NCI-H2029 (cell line): ENCODE results near the gene CD81.

Experiments used
- DNase-seq: peaks from one replicate; lab custom pipeline; 2025; lab: John Stamatoyannopoulos, UW

Gene CD81

GRCh38 chr11:2390091-2390724 is 13.1 kb downstream of the CD81 start:
- DNase-seq: no peak

DNA sequence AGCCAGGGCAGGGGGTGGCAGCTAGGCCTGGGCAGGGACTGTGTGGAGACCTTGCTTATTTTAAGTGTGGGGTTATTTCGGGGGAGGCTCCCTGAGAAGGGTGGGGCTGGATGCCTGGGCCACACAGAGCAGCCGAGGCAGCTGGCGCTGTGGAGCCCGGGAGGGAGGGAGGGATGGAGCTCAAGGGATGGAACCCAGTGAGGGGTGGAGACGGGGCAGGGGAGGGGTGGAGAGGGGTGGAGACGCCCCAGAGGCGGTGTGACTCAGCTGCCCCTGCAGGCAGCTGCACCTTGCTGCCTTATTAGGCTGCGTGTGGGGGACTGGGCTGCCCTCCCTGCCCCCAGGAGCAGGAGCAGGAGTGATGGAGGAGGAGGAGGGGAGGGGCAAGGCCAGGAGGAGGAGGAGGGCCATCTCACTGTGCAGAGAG is 13.6 kb downstream of the CD81 start:
- no peak for DNase-seq

GRCh38 chr11:2391181-2391975 is 14.3 kb downstream of the CD81 start:
- DNase-seq: no peak

GRCh38 chr11:2392241-2392959 is 15.3 kb downstream of the CD81 start:
- DNase-seq: no peak

DNA sequence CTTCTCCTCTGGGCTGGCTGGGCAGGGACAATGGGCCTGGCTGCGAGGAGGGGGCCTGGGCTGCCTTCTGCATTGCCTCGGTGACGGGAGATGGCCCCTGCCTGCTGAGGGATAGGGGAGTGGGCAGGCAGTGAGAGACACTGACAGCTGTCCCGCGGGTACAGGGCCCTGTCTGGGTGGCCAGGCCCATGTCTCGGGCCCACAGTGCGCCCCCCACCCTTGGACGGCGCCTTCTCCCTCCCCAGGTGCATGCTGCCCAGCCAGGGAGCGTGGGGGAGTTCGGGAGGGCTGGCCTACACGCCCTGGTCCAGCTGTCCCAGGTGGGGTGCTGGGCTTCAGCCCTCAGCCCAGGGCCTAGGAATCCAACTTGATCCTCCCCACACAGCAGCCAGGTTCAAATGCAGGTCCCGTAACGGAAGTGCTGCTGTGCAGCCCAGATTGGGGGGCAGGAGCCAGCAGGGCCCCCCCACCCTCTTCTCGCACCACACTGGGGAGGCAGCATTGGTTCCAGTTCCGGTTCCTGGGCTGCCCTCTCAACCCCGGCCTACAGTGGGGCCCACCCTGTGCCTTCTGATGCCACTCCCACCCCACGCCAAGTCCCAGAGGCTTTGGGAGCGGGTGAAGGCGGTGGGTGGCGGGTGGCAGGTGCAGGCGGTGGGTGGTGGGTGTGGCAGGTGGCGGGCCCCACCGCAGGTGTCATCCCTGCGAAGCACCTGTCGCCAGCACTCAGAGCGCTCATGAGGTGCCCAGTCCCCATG is 16.2 kb downstream of the CD81 start:
- no peak for DNase-seq

DNA sequence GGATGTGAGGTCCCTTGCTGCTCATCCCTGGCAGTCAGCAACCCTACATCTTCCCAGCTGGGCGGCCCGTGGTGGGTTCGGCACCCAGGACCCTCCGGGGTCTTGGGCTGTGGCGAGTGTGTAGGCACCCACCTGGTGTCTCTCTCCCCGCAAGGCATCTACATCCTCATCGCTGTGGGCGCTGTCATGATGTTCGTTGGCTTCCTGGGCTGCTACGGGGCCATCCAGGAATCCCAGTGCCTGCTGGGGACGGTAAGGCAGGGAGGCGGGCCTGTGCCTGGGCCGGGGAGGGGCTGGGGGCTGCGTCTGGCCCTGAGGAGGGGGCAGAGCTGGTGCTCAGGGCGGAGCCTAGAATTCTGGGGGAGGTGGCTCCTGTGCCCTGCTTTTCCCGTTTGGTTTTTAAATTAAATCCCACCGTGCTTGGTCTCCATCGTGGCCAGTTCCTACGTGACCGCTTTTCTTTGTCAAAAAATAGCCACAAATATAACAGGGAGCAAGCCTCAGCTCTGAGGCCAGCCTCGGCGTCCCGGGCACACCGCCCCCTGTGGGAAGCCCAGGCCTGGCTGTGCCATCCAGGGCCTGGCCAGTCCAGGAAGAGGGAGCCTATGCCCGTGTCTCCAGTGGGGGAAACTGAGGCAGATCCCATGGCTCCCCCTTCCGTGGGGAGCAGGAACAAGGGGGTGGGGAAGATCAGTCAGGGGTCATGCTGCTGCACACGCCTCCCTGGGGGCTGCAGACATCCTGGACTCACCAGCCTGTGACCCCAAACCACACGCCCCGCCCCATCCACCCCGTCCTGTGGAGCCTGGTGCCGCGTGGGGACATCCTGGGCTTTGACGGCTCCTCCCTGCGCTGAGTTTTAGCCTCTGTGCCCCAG is 17.1 kb downstream of the CD81 start:
- no peak for DNase-seq

DNA sequence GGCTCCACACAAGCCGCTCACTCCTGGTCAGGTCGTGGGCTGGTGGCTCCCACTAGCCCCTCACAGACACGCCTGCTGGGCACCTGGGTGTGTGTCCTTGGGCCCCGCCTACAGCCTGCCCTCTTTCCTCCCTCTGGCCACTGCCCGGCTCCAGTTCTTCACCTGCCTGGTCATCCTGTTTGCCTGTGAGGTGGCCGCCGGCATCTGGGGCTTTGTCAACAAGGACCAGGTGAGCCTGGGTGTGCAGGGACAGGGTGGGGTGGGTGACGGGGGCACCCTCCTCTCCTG is 17.7 kb downstream of the CD81 start:
- DNase-seq: no peak

- no peak for DNase-seq
These were observed 18.2 kb downstream of the CD81 start for GRCh38 chr11:2395211-2395730.

- DNase-seq: no peak
These were observed 18.7 kb downstream of the CD81 start for GRCh38 chr11:2395856-2396255.

DNA sequence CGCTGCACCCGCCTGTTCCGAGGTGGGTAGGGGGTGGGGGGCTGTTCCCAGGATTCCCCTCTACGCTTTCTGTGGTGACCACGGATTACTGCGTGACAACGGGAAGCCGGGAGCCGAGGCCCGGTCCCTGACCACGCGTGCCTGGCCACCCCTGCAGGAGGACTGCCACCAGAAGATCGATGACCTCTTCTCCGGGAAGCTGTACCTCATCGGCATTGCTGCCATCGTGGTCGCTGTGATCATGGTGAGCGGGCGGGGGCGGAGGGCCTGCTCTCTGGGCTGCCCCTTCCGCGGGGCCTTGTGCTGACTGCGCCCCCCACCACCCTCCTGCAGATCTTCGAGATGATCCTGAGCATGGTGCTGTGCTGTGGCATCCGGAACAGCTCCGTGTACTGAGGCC is 19.4 kb downstream of the CD81 start:
- DNase-seq: no peak

- no peak for DNase-seq
These were observed 19.9 kb downstream of the CD81 start for GRCh38 chr11:2397005-2397404.

DNA sequence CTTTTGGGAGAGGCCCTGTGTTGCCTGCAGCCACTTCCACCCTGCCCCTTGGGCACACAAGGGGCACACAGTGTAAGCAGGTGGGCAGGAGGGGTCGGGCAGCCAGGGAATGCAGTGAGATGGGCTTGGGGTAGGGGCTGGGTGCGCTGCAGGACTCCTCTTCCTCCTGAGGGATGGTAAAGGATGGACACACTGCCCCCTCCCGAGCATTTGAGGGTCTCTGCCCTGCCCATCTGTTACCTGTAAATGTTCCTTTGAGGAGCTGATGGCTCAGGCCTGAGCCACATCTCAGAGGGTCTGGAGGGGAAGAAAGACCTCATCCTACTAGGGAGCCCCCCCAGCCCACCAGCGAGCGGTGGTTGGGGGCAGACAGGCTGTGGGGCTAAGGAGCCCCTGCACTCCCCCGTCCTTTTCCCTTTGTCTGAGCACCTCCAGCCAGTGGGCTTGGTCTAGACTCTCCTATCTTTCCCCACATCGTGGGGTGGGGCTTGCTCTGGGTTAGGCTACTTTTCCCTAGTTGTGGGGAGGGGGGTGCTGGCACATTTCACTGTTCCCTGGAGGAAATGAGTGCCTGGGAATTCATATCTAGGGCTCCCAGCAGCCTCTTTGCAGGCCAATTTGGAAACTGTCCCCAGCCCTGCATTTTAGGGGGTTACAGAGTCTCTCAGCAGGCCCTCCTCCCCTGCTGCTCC is 21.7 kb downstream of the CD81 start:
- DNase-seq: no peak

- no peak for DNase-seq
These were observed 22.5 kb downstream of the CD81 start for GRCh38 chr11:2399488-2400068.

DNA sequence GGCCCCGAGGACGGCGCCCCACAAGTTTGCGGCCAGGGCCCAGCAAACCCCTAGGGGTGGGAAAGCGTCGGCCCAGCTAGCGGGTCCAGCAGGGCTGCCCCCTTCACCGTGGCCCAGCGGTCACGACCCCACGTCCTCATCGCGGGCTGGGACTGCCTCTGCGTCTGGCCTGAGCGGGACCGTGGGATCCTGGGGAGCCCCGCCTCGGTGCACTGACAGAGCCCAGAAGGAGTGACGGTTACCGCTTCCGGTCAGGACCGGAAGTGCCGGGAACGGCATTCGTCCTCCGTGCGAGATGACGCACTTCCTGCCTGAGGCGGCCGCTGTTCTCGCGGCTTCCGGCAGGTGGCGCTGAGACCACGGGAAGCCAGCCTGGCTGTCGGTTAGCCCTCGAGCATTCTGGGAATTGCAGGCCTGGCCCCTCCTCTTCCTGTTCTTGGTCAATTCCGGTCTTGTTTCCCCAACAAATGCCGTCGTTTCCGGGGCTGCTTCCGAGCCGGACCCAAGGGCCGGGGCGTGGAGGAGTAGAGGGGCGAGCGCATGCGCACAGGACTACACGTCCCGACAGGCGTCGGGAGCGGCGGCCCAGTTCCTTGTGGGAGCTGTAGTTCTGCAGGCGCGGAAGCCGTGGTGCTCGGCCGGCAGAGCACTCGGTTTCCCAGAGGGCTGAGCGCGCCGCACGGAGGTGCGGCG is 23.1 kb downstream of the CD81 start, which contains the start of gene TSSC4:
Gene TSSC4, plus strand, starts transcription at position 682 of the 693 bp plus-strand sequence. CDS start 1,884 bp downstream, outside the sequence.
- DNase-seq: peak; percentile 100

DNA sequence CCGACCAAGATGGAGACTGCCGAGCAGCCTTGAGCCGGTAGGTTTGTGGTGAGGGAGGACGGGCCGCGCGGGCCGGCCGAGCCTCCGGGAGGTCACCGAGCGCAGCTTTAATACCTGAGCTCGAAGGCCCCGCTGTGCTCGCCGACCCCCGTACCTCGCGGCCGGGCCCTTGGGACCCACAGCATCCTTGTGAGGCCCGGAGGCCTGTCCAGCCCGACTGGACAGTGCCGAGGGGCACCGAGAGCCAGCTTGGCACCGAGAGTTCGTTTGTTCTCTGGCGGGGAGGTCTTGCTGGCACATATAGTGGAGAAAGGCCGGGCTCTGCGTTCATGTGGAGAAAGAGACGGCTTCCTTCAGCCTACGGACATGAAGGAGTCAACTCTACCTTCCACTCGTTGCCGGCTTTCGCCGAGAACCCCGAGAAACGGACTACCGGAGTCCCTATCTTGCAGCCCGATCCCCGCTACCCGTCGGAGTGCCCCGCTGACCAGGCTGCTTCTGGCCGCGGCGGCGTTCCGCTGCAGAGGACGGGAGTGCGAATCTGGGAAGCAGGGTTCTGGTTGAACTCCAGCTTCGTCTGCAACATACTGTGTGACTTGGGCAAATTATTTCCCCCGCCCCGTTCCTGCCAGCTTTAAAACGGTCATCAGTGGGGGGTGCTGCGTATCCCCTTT is 23.8 kb downstream of the CD81 start:
- no peak for DNase-seq

- no peak for DNase-seq
These were observed 24.4 kb downstream of the CD81 start for GRCh38 chr11:2401436-2401984.

- no peak for DNase-seq
These were observed 25.0 kb downstream of the CD81 start for GRCh38 chr11:2402106-2402505.

- DNase-seq: no peak
These were observed 26.0 kb downstream of the CD81 start for GRCh38 chr11:2402890-2403645.
